Stimulated activated CD4-positive, alpha-beta T cell treated with anti-CD3 and anti-CD28 coated beads, TNF-alpha, amount 100 ng/mL, for 1 hour (primary cell): Measurements from ENCODE around the gene ZC3H12A.

Source experiments
- DNase-seq, 3 donors: peaks; one replicate each; pipeline ENCODE4 v3.0.0-alpha.2; 2020; ENCODE audit warnings: low read depth in 3 of 3, low spot score in 1 of 3

ZC3H12A gene

DNA sequence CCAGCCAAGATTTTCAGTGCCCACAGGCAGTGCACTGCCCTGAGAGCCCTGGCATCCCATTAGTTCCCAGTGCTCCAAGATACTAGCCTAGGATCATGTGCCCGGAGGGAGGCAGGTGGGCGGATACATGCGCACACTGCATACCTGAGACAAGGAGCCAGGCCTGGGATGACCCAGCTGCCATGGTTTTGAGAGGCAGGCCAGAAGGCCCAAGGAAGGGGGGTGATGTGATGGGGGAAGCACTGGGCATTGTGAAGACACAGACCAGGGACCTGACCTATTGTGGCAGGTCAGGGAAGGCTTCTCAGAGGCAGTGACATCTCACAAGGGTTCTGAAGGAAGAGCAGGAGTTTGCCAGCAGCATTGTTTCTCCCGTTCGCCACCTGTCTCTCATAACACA, 3.6 kb downstream of the ZC3H12A start:
- DNase-seq = no peak

DNA sequence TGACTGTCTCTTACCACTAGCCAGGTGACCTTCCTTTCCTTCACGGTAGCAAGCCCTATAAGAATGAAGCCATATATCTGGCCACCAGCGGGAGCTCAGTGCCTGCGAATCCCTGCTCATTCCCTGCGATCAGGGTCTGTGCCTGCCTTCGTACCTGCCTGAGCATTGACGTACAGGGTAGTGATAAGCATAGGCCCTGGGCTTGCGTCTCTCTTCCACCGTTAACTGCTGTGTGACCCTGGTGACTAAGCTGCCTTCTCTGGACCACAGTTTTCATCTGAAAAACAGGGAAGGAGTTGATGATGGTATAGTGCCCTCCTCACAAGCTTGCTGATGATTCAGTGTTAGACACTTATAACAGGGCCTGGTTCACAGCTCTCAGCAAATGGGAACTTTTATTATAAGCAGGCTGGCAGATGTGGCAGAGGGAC, 4.1 kb downstream of the ZC3H12A start:
- DNase-seq = peak in 1 of 3 donors; percentile 24

GRCh38 chr1:37478890-37479254, 4.5 kb downstream of the ZC3H12A start:
- DNase-seq = peak in 1 of 3 donors; percentile 35

DNA sequence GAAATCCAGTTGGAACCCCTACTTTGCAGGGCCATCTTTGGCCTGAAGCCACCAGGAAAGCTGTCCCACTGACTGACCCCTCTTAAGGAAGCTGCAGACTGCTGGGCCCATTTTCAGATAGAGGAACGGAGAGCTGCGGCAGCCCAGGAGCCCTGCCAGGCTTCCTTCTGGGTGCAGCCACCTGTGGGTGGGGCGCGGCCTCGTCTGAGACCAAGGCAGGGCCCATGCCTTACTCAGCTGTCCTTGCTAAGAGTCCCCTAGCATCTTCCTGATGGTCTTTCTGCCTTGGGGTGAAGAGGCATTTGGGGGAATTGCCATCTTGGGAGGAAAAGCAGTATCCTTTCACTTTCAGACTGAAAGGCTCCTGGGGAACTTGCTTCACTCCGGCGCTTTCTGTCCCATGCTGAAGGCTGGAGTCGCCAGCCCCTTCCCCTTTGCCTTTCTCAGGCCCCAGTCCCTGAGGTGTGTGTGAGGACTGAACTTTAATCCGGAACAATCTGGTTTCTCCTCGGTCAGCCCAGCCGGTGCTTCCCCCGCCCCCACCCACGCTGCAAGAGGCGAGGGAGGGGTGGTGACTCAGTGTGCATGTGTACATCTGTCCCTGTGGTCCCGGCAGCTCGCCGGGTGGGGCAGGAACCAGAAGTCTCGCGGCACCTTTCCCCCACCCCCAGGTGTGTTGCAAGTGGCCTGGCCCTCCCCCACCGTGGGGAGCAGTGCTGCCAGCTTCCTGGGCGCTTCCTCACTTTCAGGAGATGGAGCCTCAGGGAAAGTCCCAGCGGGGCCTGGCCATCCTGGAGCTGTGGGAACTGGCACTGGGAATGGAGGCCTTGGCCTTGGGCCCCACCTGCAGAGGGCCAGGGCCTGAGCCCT, 5.1 kb downstream of the ZC3H12A start:
- DNase-seq = peak; percentile 82 to 86 (median 84)

GRCh38 chr1:37480125-37480466, 5.7 kb downstream of the ZC3H12A start:
- DNase-seq = no peak

- DNase-seq = no peak
Measured at GRCh38 chr1:37480581-37481288, 6.4 kb downstream of the ZC3H12A start.

GRCh38 chr1:37481289-37482003, 7.1 kb downstream of the ZC3H12A start:
- no peak for DNase-seq

GRCh38 chr1:37482004-37482785, 7.8 kb downstream of the ZC3H12A start:
- DNase-seq = no peak

DNA sequence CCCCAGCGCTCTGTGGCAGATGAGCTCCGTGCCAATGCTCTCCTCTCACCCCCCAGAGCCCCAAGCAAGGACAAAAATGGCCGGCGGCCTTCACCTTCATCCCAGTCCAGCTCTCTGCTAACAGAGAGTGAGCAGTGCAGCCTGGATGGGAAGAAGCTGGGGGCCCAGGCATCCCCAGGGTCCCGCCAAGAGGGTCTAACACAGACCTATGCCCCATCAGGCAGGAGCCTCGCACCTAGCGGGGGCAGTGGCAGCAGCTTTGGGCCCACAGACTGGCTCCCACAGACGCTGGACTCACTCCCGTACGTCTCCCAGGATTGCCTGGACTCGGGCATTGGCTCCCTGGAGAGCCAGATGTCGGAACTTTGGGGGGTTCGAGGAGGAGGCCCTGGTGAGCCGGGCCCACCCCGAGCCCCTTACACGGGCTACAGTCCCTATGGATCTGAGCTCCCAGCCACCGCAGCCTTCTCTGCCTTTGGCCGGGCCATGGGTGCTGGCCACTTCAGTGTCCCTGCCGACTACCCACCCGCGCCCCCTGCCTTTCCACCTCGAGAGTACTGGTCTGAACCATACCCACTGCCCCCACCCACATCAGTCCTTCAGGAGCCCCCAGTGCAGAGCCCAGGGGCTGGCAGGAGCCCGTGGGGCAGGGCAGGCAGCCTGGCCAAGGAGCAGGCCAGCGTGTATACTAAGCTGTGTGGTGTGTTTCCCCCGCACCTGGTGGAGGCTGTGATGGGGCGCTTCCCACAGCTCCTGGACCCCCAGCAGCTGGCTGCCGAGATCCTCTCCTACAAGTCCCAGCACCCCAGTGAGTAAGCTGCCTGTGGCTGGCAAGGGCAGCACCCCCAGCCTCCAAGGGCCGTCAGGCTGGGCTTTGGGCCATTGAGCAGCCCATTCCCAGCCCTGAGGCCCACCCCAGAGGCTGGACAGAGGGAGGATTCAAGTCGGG, 8.7 kb downstream of the ZC3H12A start:
- no peak for DNase-seq

GRCh38 chr1:37483785-37484184, 9.4 kb downstream of the ZC3H12A start:
- DNase-seq = no peak

DNA sequence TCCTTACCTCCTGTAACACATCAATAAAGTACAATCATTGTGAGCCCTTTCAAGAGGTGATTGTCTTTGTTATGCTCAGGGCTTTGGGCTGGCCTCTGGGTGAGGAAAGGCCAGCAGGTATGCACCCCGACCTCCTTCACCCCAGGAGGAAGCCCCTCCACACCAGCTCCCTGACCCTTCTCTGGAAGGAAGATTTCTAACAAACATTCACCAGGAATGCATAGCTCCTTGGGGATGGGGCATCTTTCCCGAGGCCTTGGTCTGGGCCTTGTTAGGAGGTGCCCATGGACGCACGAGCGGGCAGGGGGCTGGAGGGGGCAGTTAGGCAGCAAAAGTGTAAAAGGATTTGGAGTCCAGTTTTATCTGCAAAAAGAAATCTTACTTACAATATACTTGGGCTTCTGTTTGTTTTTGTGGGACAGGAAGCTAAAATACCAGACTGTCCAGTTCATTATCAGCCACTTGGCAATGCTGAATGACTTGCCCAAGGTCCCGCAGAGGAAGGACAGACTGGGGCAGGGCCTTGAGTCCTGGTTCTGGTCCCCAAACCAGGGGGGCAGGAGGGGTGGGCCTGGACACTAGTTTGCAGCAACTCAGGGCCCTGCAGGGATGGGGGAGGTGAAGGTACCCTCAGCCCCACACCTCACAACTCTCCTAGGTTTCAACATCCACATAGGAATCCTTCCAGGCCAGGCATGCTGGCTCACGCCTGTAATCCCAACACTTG, 10.1 kb downstream of the ZC3H12A start:
- no peak for DNase-seq

DNA sequence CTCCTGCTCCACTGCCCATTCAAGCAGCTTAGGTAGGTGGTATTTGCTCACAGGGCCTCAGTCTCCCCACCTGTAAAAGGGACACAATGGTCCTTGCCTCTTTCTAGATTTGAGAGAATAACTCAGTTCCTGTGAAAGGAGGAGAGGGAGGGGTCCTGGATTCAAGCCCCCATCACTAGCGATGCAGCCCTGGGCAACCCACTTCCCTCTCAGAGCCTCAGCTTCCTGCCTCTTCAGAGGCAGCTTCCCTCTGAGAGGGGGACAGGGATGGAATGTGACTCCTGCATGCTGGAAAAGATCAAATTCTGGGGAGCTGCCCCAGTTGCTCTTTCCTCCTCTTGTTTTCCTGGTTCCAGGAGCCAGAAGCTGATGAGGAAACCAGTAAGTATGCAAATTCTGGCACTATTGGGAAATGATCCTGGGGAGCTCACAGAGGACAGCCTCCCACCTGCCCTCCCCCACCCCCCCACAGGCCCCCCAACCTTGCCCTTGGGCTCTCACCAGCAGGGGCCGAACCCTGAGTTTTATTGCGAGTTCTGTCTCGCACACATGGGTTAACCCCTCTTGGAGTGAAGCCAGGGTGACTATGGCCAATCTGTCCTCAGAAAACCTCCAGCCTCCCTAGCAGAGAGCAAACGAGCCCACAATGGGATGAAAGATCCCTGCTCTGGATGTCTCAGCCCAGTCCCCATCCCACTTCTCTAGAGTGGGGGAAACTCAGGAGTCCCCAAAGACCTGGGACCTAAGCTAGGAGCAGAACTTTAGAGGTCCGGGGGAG, 11.7 kb downstream of the ZC3H12A start:
- no peak for DNase-seq

DNA sequence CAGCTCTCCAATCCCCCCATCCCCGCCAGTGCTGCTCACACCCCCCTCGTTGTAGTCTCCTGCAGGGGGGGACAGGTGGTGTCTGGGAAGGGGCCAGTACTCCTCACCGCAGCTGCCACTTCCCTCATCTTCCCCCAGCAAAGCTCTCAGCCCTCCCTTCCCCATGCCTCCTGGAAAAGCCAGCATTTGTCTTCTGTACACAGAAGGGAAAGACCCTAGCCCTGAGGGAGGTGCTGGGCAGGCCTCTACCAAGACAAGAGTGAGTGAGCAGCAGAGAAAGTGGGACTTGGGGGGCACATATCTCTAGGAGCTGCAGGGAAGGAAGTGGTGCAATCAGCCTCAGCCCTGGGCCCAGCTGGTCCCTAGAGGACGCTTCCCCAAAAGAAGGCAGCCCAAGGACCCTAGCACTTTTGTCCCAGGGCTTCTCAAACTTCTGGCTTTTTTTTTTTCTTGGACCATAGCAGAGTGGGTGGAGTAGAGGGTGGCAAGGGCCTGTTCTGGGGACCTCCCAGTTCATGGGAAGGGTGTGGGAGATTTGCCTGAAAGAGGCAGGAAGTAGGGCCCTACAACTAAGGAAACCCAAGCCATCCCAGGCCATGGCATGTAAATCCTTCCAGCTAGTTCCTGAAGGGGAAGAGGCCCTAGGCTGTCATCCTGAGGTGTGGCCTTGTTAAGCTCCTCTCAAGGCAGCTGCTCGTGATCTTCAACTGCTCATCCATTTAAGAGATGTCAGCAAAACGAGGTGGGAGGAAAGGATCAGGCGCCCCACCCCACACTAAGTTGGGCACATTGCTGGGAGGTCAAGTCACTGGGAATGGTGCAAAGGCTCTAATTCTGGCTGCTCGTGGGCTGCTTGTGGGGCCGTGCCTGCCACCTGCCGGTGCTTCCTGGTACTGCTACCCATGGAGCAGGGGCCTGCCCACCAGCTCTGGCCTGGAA, 12.6 kb downstream of the ZC3H12A start:
- peak in 2 of 3 donors; percentile 66 to 83 for DNase-seq

DNA sequence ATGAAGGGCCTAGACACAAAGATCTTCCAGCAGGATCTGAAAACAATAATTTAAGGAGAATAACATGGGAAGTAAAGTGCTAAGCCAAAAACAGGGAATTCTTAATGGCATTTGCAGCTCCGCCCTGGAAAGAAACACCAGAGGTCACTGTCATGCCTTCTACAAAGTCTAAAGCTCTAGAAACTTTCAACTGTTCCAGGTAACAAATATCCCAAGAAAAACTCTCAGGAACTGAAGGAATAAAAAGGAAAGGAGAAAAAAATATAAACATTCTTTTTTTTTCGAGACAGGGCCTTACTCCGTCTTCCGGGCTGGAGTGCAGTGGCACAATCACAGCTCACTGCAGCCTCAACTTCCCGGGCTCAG, 13.2 kb downstream of the ZC3H12A start:
- DNase-seq = no peak

- DNase-seq = no peak
Measured at GRCh38 chr1:37493336-37494098, 19.1 kb downstream of the ZC3H12A start.

DNA sequence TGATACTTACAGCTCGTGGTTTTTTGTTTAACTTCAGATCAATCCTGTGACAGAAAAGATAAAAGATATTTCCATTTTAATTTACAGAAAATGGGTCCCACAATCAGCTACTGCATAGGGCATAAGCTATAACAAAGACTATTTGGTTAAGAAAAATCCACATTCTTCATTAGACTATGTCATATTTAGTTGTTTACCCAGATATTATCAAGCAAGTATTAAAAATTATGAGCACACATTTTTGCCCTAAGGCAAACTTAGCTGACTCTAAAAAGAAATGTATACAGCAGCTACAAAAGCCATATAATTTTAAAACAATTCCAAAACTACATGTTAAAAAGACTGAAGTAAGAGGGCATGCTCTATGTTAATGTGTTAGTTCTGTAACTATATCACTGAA, 21.5 kb downstream of the ZC3H12A start:
- no peak for DNase-seq

GRCh38 chr1:37497832-37498231, 23.5 kb downstream of the ZC3H12A start:
- DNase-seq = no peak
